GM12872 (cell line): ENCODE measurements around the gene PLXND1.

Source experiments
- CTCF ChIP-seq: IDR thresholded peaks from 3 replicates; pipeline ENCODE4 v1.5.1; 2011; ENCODE audit warnings: low read depth, mild to moderate bottlenecking, low read length, moderate library complexity; ENCODE audit not compliant: insufficient read depth

Gene PLXND1

GRCh38 chr3:129614435-129614834 is 8.0 kb upstream of the PLXND1 start:
- no peak for TF ChIP-seq CTCF

GRCh38 chr3:129613367-129613740 is 6.9 kb upstream of the PLXND1 start:
- TF ChIP-seq CTCF: no peak

GRCh38 chr3:129612534-129613366 is 6.3 kb upstream of the PLXND1 start:
- no peak for TF ChIP-seq CTCF

- TF ChIP-seq CTCF: no peak
These were observed 5.5 kb upstream of the PLXND1 start for GRCh38 chr3:129611812-129612533.

- TF ChIP-seq CTCF: no peak
These were observed 4.9 kb upstream of the PLXND1 start for GRCh38 chr3:129611446-129611800.

- TF ChIP-seq CTCF: no peak
These were observed 3.8 kb upstream of the PLXND1 start for GRCh38 chr3:129610276-129610675.

GRCh38 chr3:129609591-129610182 is 3.2 kb upstream of the PLXND1 start:
- no peak for TF ChIP-seq CTCF
